ENCODE data around the gene NR0B1. TPM values are rescaled to one million over a fixed set of nuclear protein-coding genes. Genes with fewer than 3 reads are reported as not detected.

NR0B1 gene, protein sequence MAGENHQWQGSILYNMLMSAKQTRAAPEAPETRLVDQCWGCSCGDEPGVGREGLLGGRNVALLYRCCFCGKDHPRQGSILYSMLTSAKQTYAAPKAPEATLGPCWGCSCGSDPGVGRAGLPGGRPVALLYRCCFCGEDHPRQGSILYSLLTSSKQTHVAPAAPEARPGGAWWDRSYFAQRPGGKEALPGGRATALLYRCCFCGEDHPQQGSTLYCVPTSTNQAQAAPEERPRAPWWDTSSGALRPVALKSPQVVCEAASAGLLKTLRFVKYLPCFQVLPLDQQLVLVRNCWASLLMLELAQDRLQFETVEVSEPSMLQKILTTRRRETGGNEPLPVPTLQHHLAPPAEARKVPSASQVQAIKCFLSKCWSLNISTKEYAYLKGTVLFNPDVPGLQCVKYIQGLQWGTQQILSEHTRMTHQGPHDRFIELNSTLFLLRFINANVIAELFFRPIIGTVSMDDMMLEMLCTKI
- not detected for total RNA-seq

DNA sequence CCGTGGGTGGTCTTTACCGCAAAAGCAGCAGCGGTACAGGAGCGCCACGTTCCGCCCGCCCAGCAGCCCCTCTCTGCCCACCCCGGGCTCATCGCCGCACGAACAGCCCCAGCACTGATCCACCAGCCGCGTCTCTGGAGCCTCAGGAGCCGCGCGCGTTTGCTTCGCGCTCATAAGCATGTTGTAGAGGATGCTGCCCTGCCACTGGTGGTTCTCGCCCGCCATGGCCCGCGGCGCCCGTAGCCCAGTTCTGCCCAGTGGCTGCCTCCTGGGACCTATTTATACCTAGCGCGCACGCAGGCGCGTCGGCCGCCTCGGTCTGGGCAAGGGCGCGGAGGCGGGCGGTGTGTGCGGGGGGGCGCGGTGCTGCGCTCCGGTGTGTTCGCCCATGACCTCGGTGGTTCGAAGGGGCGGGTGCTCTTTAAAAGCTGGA, at the start of gene NR0B1:
TSS of gene NR0B1 (minus strand) at position 252 of the 433 bp plus-strand sequence. CDS start at position 225, 27 bp downstream.
- Mint-ChIP-seq H3K27me3 (peaks cover 0 to 7% of the 10 kb centered on the region in 2 donors), H3K9me3 (no peaks in the 10 kb centered on the region), H3K4me3 (no peak within 1 kb of the TSS)

DNA sequence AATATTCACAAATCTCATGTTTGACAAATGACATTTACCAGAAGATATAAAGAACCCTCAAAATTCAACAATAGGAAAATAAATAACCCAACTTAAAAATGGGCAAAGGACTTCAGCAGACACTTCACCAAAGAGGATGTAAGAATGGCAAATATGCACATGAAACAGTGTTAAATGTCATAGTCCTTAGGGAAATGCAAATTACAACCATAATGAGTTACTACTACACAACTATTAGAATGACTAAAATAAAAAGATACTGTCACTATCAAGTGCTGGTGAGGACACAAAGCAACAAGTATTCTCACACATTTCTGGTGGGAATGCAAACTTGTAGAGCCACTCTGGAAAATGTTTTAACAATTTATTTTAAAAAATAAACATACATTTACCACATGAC, 40.8 kb upstream of the NR0B1 start:
- Mint-ChIP-seq H3K36me3 (no peaks in the 10 kb centered on the region), H3K4me1 (ENCODE audit: low read depth in 2 of 2) (no peaks in the 10 kb centered on the region), H3K27me3 (no peaks in the 10 kb centered on the region), H3K9me3 (peaks cover 8% of the 10 kb centered on the region), H3K4me3 (no peak overlapping the region), H3K27ac (no peak overlapping the region)
- no peak for DNase-seq (ENCODE audit: low spot score)
- no peak for ATAC-seq

More for the DNA sequence above, at the start of gene NR0B1:
- H3K27ac Mint-ChIP-seq, result no peak within 1 kb of the TSS
- H3K4me1 Mint-ChIP-seq (ENCODE audit: low read depth in 2 of 2), result no peaks in the 10 kb centered on the region
- ATAC-seq, result no peak
- DNase-seq (ENCODE audit: low spot score), result no peak
- no peaks in the 10 kb centered on the region for H3K36me3 Mint-ChIP-seq

GRCh38 chrX:30343206-30343605, 34.0 kb upstream of the NR0B1 start:
- ATAC-seq (no peak), DNase-seq (ENCODE audit: low spot score) (no peak)
- Mint-ChIP-seq H3K4me3 (no peak overlapping the region), H3K27me3 (peaks cover 0 to 6% of the 10 kb centered on the region in 2 donors), H3K36me3 (no peaks in the 10 kb centered on the region), H3K4me1 (ENCODE audit: low read depth in 2 of 2) (no peaks in the 10 kb centered on the region), H3K27ac (no peak overlapping the region), H3K9me3 (peaks cover 10% of the 10 kb centered on the region)

DNA sequence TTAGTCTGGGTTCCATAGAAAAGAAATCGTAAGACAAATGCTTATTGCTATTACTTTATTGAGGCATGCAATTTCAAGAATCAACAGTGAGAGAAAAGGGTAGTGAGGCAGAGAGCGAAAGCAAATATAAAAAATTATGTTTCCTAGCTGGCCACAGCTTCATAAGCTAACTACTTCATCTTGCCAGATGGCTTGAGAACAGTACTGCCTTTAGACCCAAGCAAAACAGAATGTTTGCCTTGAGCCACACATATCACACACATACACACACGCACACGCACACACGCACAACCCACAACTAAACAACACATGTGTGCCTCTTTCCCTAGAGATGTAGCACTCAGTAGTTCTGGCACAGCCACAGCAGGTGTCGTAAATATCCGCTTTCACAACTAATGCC, 31.6 kb upstream of the NR0B1 start:
- Mint-ChIP-seq H3K9me3 (peaks cover 10% of the 10 kb centered on the region), H3K4me3 (no peak overlapping the region), H3K36me3 (no peaks in the 10 kb centered on the region), H3K27me3 (peaks cover 0 to 6% of the 10 kb centered on the region in 2 donors), H3K4me1 (ENCODE audit: low read depth in 2 of 2) (no peaks in the 10 kb centered on the region), H3K27ac (no peak overlapping the region)
- ATAC-seq (no peak), DNase-seq (ENCODE audit: low spot score) (no peak)

DNA sequence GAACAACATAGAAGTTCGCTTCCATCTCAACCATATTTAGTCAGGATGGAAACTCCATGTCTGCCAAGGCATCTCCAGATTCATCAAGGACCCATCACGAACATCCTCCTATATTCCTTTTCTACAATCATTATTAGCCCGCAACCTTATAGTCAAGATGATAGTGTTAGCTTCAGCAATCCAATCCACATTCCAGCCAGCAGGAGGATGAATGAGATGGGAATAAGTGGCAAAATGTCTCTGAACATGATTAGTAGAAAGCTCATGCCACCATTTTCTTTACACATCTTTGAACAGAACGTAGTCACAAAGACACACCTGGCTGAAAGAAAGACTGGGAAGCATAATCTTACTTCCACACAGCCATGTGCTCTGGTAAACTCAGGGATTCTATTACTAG, 18.6 kb upstream of the NR0B1 start:
- H3K9me3 Mint-ChIP-seq, result peaks cover 3% of the 10 kb centered on the region
- ATAC-seq, result no peak
- no peak overlapping the region for H3K27ac Mint-ChIP-seq
- no peak for DNase-seq (ENCODE audit: low spot score)
- H3K36me3 Mint-ChIP-seq, result no peaks in the 10 kb centered on the region
- H3K4me1 Mint-ChIP-seq (ENCODE audit: low read depth in 2 of 2), result no peaks in the 10 kb centered on the region
- H3K4me3 Mint-ChIP-seq, result no peak overlapping the region
- peaks cover 0 to 4% of the 10 kb centered on the region in 2 donors for H3K27me3 Mint-ChIP-seq

- Mint-ChIP-seq H3K4me3 (no peak overlapping the region), H3K36me3 (no peaks in the 10 kb centered on the region), H3K4me1 (ENCODE audit: low read depth in 2 of 2) (no peaks in the 10 kb centered on the region), H3K27ac (no peak overlapping the region), H3K27me3 (no peaks in the 10 kb centered on the region), H3K9me3 (no peaks in the 10 kb centered on the region)
- ATAC-seq, result no peak
- no peak for DNase-seq (ENCODE audit: low spot score)
Observed at GRCh38 chrX:30317308-30317707, 8.1 kb upstream of the NR0B1 start.

GRCh38 chrX:30313322-30313721, 4.1 kb upstream of the NR0B1 start:
- Mint-ChIP-seq H3K4me3 (no peak overlapping the region), H3K9me3 (no peaks in the 10 kb centered on the region), H3K27me3 (peaks cover 0 to 4% of the 10 kb centered on the region in 2 donors), H3K4me1 (ENCODE audit: low read depth in 2 of 2) (no peaks in the 10 kb centered on the region), H3K36me3 (no peaks in the 10 kb centered on the region), H3K27ac (no peak overlapping the region)
- DNase-seq (ENCODE audit: low spot score) (no peak), ATAC-seq (no peak)

DNA sequence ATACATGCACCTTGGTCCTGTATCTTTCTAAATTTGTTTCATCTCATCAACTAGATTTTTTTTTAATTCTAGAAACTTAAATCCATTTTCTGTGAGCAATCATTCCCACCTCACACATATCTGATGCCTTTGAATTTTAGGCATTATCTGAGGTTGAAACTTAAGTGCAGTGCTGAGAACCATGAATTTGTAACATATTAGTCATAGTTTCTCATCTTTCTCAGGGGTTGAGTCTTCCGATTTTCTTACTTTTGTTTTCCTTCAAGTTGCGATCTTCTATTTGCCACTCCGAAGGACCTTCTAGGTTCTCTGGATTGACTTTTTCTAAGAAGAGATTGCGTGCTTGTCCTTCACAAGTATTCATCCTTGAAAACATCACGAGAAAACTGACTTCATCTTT, 3.7 kb upstream of the NR0B1 start:
- H3K4me1 Mint-ChIP-seq (ENCODE audit: low read depth in 2 of 2), result no peaks in the 10 kb centered on the region
- no peaks in the 10 kb centered on the region for H3K36me3 Mint-ChIP-seq
- DNase-seq (ENCODE audit: low spot score) (no peak), ATAC-seq (no peak)
- H3K9me3 Mint-ChIP-seq, result no peaks in the 10 kb centered on the region
- no peak overlapping the region for H3K4me3 Mint-ChIP-seq
- H3K27ac Mint-ChIP-seq, result no peak overlapping the region
- H3K27me3 Mint-ChIP-seq, result peaks cover 0 to 4% of the 10 kb centered on the region in 2 donors

DNA sequence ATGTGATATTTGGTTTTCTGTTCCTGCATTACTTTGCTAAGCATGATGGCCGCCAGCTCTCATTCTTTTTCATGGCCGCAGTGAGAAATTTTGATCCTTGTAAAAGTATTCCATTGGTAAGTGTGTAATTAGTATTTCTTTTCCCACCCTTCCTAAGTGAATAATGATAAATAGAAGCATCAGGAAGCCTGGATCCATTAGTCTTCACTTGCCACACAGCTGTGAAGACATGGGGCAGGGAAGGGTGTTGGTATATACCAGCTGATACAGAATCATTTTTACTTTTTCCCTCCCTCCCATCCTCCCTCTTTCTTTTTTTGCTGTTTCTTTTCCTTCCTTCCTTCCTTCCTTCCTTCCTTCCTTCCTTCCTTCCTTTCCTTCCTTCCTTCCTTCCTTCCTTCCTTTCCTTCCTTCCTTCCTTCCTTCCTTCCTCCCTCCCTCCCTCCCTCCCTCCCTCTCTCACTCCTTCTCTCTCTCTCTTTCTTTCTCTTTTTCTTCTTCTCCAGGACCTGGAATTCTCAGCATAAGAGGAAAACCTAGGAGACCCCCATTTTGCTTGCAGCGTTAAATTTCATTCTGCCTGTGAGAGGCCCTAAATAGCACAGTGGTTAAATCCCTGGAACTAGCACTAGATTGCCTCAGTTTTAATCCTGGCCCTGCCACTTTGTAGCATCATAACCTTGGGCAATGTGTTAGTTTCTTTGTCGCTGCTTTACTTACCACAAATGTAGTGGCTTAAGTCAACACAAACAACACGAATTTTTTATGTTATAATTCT, 1.4 kb upstream of the NR0B1 start:
- no peak overlapping the region for H3K27ac Mint-ChIP-seq
- H3K36me3 Mint-ChIP-seq, result no peaks in the 10 kb centered on the region
- no peak for DNase-seq (ENCODE audit: low spot score)
- no peaks in the 10 kb centered on the region for H3K4me1 Mint-ChIP-seq (ENCODE audit: low read depth in 2 of 2)
- no peak for ATAC-seq
- H3K27me3 Mint-ChIP-seq, result peaks cover 0 to 7% of the 10 kb centered on the region in 2 donors
- H3K9me3 Mint-ChIP-seq, result no peaks in the 10 kb centered on the region
- H3K4me3 Mint-ChIP-seq, result no peak overlapping the region

DNA sequence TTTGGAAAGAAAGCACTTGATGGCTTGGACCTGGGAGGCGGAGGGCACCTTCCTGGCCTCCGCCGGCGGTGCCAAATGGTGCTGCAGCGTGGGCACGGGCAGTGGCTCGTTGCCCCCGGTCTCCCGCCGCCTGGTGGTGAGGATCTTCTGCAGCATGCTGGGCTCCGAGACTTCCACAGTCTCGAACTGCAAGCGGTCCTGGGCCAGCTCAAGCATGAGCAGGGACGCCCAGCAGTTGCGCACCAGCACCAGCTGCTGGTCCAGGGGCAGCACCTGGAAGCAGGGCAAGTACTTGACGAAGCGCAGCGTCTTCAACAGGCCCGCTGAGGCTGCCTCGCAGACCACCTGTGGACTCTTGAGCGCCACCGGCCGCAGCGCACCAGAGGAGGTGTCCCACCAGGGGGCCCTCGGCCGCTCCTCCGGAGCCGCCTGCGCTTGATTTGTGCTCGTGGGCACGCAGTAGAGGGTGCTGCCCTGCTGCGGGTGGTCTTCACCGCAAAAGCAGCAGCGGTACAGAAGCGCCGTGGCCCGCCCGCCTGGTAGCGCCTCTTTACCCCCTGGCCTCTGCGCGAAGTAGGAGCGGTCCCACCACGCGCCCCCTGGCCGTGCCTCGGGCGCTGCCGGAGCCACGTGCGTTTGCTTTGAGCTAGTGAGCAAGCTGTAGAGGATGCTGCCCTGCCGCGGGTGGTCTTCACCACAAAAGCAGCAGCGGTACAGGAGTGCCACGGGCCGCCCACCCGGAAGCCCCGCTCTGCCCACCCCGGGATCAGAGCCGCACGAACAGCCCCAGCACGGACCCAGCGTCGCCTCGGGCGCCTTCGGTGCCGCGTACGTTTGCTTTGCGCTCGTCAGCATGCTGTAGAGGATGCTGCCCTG, 689 bp downstream of the NR0B1 start:
- Mint-ChIP-seq H3K27ac (no peak overlapping the region), H3K36me3 (no peaks in the 10 kb centered on the region)

DNA sequence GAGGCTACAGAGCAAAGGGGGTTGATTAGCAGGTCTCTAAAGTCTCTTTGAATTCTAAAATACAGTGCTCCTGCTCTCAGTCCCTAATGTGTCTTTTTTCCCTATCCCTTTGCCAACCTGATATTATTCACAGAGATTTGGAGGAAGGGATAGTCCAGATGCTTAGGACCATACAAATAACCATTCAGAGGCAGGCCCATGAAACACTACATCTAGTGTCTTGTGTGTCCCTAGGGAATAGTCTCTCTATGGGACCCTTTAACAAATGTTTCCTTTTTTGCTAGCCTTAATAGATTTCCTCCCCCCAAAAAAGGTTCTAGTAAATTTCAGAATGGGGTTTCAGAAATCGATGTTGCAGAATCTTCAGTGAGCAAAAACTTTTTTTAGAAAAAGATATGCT, 1.7 kb downstream of the NR0B1 start:
- H3K36me3 Mint-ChIP-seq, result no peaks in the 10 kb centered on the region
- no peak overlapping the region for H3K27ac Mint-ChIP-seq
- H3K4me3 Mint-ChIP-seq, result no peak overlapping the region
- peaks cover 0 to 9% of the 10 kb centered on the region in 2 donors for H3K27me3 Mint-ChIP-seq
- no peaks in the 10 kb centered on the region for H3K9me3 Mint-ChIP-seq
- no peak for ATAC-seq
- no peak for DNase-seq (ENCODE audit: low spot score)
- no peaks in the 10 kb centered on the region for H3K4me1 Mint-ChIP-seq (ENCODE audit: low read depth in 2 of 2)

More for the DNA sequence above, 689 bp downstream of the NR0B1 start:
- Mint-ChIP-seq H3K27me3 (peaks cover 0 to 7% of the 10 kb centered on the region in 2 donors), H3K4me3 (no peak overlapping the region), H3K9me3 (no peaks in the 10 kb centered on the region), H3K4me1 (ENCODE audit: low read depth in 2 of 2) (no peaks in the 10 kb centered on the region)
- ATAC-seq, result no peak
- DNase-seq (ENCODE audit: low spot score), result no peak

- Mint-ChIP-seq H3K27ac (no peak overlapping the region), H3K36me3 (no peaks in the 10 kb centered on the region), H3K4me3 (no peak overlapping the region), H3K4me1 (ENCODE audit: low read depth in 2 of 2) (no peaks in the 10 kb centered on the region), H3K9me3 (peaks cover 2% of the 10 kb centered on the region), H3K27me3 (peaks cover 0 to 13% of the 10 kb centered on the region in 2 donors)
- DNase-seq (ENCODE audit: low spot score) (no peak), ATAC-seq (no peak)
Observed at GRCh38 chrX:30304866-30305265, 4.3 kb downstream of the NR0B1 start.

DNA sequence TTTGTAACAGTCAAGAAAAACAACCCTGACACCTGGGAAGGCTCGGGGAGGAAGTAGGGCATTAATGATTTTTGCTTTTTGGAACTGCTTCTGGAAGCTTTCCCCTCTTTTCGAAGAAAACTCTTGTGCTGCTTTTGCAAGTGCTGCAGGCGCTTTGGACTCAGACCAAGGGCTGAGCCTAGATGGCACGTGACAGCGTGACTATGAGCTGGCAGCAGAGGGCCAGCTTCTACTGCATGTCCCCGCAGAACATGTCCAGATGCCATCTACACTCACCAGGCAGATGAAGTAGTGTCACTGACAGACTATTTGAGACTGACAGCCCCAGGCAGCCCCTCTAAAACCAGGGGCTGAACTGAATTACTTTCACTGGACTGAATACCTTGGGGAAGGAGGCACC, 6.2 kb downstream of the NR0B1 start:
- DNase-seq (ENCODE audit: low spot score), result no peak
- H3K9me3 Mint-ChIP-seq, result peaks cover 2% of the 10 kb centered on the region
- H3K36me3 Mint-ChIP-seq, result no peaks in the 10 kb centered on the region
- no peak for ATAC-seq
- no peak overlapping the region for H3K4me3 Mint-ChIP-seq
- H3K27ac Mint-ChIP-seq, result no peak overlapping the region
- H3K4me1 Mint-ChIP-seq (ENCODE audit: low read depth in 2 of 2), result no peaks in the 10 kb centered on the region
- peaks cover 0 to 9% of the 10 kb centered on the region in 2 donors for H3K27me3 Mint-ChIP-seq
